ENCODE results near the gene PSMD2. TPM values are rescaled to one million over a fixed set of nuclear protein-coding genes. Genes with fewer than 3 reads are reported as not detected.

The PSMD2 gene
- polyA plus RNA-seq, 3 donors = 138 to 186 (median 167) TPM

GRCh38 chr3:184308744-184309143, 9.7 kb downstream of the PSMD2 start:
- Mint-ChIP-seq H3K4me3 (no peak overlapping the region), H3K36me3 (peaks cover 52 to 59% of the 10 kb centered on the region in 2 donors), H3K4me1 (no peaks in the 10 kb centered on the region), H3K27ac (peak overlapping the region in 1 of 7 donors; percentile 56), H3K9me3 (no peaks in the 10 kb centered on the region), H3K27me3 (ENCODE audit: low read depth in 3 of 3) (no peaks in the 10 kb centered on the region)
- no peak for DNase-seq
- 95% methylated on average over 3 of the region's 7 CpGs for WGBS (ENCODE audit: insufficient coverage)
- H3K9me3 ChIP-seq (replicated peaks in 1 of 2; ENCODE audit: control insufficient read depth in 1 of 2, insufficient read depth in 1 of 2, low read length in 2 of 2) = no peaks in the 10 kb centered on the region
- no peaks in the 10 kb centered on the region for H3K27me3 ChIP-seq (ENCODE audit: control insufficient read depth in 2 of 2, insufficient read depth in 2 of 2, low read length in 2 of 2)
- intact Hi-C loops (cut with micrococcal nuclease) = no loop called here
- H3K9ac ChIP-seq (ENCODE audit: insufficient read depth, low read length, poor library complexity, severe bottlenecking) = no peak overlapping the region
- H3K27ac ChIP-seq (ENCODE audit: low read depth in 1 of 2, low read length in 2 of 2) = no peak overlapping the region
- H4K20me1 ChIP-seq (ENCODE audit: insufficient read depth, low read length) = peaks cover 7% of the 10 kb centered on the region
- H3K36me3 ChIP-seq (replicated peaks in 1 of 2; ENCODE audit: control insufficient read depth in 1 of 2, insufficient read depth in 2 of 2, low read length in 2 of 2) = peaks cover 51 to 55% of the 10 kb centered on the region in 2 donors
- TF ChIP-seq, protein P1, sequence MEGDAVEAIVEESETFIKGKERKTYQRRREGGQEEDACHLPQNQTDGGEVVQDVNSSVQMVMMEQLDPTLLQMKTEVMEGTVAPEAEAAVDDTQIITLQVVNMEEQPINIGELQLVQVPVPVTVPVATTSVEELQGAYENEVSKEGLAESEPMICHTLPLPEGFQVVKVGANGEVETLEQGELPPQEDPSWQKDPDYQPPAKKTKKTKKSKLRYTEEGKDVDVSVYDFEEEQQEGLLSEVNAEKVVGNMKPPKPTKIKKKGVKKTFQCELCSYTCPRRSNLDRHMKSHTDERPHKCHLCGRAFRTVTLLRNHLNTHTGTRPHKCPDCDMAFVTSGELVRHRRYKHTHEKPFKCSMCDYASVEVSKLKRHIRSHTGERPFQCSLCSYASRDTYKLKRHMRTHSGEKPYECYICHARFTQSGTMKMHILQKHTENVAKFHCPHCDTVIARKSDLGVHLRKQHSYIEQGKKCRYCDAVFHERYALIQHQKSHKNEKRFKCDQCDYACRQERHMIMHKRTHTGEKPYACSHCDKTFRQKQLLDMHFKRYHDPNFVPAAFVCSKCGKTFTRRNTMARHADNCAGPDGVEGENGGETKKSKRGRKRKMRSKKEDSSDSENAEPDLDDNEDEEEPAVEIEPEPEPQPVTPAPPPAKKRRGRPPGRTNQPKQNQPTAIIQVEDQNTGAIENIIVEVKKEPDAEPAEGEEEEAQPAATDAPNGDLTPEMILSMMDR (IDR thresholded peaks at IDR 0.05) = no peak
- H3K4me3 ChIP-seq (replicated peaks in 1 of 3; ENCODE audit: low read depth in 2 of 3, low read length in 3 of 3) = no peak overlapping the region
- H3K4me1 ChIP-seq (ENCODE audit: control insufficient read depth in 1 of 2, insufficient read depth in 2 of 2, low read length in 2 of 2) = peaks cover 1 to 2% of the 10 kb centered on the region in 2 donors
- H2AFZ ChIP-seq (ENCODE audit: insufficient read depth, low read depth, low read length, poor library complexity, severe bottlenecking) = no peak overlapping the region
- no peaks in the 10 kb centered on the region for H3K79me2 ChIP-seq (ENCODE audit: insufficient read depth, low read length)
- no peak overlapping the region for H3K4me2 ChIP-seq (replicated peaks; ENCODE audit: extremely low read depth, low read length, poor library complexity, severe bottlenecking)

DNA sequence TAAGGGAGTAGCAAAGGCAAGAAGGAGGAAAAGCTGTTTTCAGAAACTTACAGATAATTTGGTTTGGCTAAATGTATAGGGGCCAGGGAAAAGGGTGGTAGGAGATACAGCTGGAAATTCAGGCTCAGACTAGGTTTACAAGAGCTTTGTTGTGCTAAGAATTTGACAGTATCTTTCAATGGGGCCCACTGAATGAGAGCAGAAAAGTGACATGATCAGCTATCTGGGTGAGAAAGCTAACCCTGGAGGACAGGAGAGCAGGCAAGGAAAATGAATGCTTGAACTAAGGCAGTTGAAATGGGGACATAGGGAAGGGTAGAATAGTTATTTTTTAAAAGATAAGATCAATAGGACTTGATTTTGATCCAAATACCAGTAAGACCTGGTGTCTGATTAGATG, 12.6 kb downstream of the PSMD2 start:
- intact Hi-C loops (cut with micrococcal nuclease) = loop anchor here in 1 of 2 donors (5.0 kb wide), 1 partner anchor 64 kb away; the partner anchor contains the start of genes ALG3 and EEF1AKMT4
- Mint-ChIP-seq H3K9me3 (no peaks in the 10 kb centered on the region), H3K27ac (peak overlapping the region in 2 of 7 donors; percentile 20 to 44), H3K36me3 (peaks cover 28 to 36% of the 10 kb centered on the region in 2 donors), H3K4me1 (peaks cover 10% of the 10 kb centered on the region), H3K4me3 (no peak overlapping the region), H3K27me3 (ENCODE audit: low read depth in 3 of 3) (peaks cover 0 to 2% (median 0%) of the 10 kb centered on the region in 3 donors)
- Histone ChIP-seq H3K27ac (ENCODE audit: low read depth in 1 of 2, low read length in 2 of 2) (no peak overlapping the region), H2AFZ (ENCODE audit: insufficient read depth, low read depth, low read length, poor library complexity, severe bottlenecking) (no peak overlapping the region), H3K27me3 (ENCODE audit: control insufficient read depth in 2 of 2, insufficient read depth in 2 of 2, low read length in 2 of 2) (no peaks in the 10 kb centered on the region), H4K20me1 (ENCODE audit: insufficient read depth, low read length) (peaks cover 9% of the 10 kb centered on the region), H3K4me1 (ENCODE audit: control insufficient read depth in 1 of 2, insufficient read depth in 2 of 2, low read length in 2 of 2) (peaks cover 22 to 25% of the 10 kb centered on the region in 2 donors), H3K36me3 (replicated peaks in 1 of 2; ENCODE audit: control insufficient read depth in 1 of 2, insufficient read depth in 2 of 2, low read length in 2 of 2) (peaks cover 24 to 31% of the 10 kb centered on the region in 2 donors), H3K4me2 (replicated peaks; ENCODE audit: extremely low read depth, low read length, poor library complexity, severe bottlenecking) (no peak overlapping the region), H3K9me3 (replicated peaks in 1 of 2; ENCODE audit: control insufficient read depth in 1 of 2, insufficient read depth in 1 of 2, low read length in 2 of 2) (no peaks in the 10 kb centered on the region), H3K9ac (ENCODE audit: insufficient read depth, low read length, poor library complexity, severe bottlenecking) (no peak overlapping the region), H3K79me2 (ENCODE audit: insufficient read depth, low read length) (peaks cover 20% of the 10 kb centered on the region), H3K4me3 (replicated peaks in 1 of 3; ENCODE audit: low read depth in 2 of 3, low read length in 3 of 3) (no peak overlapping the region)
- TF ChIP-seq, protein P1 (IDR thresholded peaks at IDR 0.05) = no peak
- DNase-seq = no peak
